CD4-positive, alpha-beta T cell treated with Interleukin-10 for 1 hour (primary cell): ENCODE results near the gene UPK3A.

Source experiments
- DNase-seq: peaks from one replicate; pipeline ENCODE4 v3.0.0-alpha.2; 2020

The UPK3A gene

GRCh38 chr22:45332001-45332400 is 47.3 kb downstream of the UPK3A start:
- no peak for DNase-seq

- DNase-seq, result no peak
These were observed 49.3 kb downstream of the UPK3A start for GRCh38 chr22:45334068-45334467.

- no peak for DNase-seq
These were observed 49.8 kb downstream of the UPK3A start for GRCh38 chr22:45334528-45334927.

- no peak for DNase-seq
These were observed 50.5 kb downstream of the UPK3A start for GRCh38 chr22:45335021-45335818.

GRCh38 chr22:45335854-45336522 is 51.2 kb downstream of the UPK3A start:
- DNase-seq, result no peak

- peak; percentile 28 for DNase-seq
These were observed 52.3 kb downstream of the UPK3A start for GRCh38 chr22:45336971-45337431.

DNA sequence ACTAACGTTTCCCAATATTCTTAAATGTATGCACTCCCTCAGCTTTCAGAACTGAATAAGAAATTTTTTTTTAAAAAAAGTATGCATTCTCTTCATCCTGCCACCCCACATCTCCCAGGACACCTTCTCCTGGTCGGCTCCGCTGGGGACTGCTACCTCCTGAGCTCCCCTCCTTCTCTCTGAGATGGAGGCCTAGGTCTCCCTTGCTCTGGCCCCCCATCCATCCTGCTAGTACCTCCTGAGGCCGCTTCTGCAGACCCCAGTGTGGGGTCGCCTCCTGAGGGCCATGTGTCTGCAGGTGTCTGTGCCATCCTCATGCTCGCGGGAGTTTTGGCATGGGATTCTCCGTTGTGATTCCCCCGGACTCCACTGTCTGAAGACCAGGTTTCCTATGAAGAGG is 52.8 kb downstream of the UPK3A start:
- no peak for DNase-seq

- DNase-seq, result no peak
These were observed 54.0 kb downstream of the UPK3A start for GRCh38 chr22:45338795-45339194.

- no peak for DNase-seq
These were observed 55.6 kb downstream of the UPK3A start for GRCh38 chr22:45340323-45340722.

DNA sequence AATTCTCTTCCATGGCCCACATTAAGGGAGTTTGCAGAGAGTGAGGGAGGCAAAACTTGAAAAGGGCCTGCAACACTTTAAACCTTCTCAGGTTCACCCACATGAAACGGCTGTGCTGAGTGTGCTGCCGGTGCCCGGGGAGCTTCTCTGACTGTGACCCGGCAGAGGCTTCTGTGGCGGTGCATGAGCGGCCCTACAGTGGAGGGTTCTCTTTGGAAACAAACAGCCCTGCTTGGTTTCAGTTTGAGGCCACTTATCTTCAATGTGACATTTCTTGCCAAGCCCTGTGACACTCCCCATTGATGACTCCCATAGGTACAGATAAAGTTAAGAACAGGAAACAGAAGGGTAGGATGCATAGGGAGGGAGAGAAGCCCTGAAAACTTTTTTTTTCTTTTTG is 56.7 kb downstream of the UPK3A start:
- peak; percentile 51 for DNase-seq

- DNase-seq, result no peak
These were observed 58.4 kb downstream of the UPK3A start for GRCh38 chr22:45343143-45343542.

DNA sequence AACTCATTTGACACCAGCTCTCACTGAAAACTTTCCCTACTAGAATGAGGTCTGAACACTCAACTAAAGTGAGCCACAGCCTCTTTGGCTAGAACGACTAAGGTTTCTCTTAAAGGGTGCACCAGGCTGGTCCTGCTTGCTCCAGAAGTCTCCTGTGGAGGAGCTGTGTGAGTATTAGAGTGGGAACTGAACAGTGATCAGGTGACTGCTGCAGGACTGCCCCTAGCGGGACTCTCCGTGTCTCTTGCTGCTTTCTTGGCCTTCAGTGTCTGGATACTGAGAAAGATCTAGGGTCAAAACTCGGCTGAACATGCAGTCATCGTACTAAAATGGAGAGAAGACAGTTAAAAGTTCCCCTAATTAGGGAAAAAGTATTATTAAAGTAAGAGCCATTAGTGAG is 59.6 kb downstream of the UPK3A start:
- DNase-seq, result no peak
